ENCODE data around the gene ABHD12B.

- TF ChIP-seq, protein P1, sequence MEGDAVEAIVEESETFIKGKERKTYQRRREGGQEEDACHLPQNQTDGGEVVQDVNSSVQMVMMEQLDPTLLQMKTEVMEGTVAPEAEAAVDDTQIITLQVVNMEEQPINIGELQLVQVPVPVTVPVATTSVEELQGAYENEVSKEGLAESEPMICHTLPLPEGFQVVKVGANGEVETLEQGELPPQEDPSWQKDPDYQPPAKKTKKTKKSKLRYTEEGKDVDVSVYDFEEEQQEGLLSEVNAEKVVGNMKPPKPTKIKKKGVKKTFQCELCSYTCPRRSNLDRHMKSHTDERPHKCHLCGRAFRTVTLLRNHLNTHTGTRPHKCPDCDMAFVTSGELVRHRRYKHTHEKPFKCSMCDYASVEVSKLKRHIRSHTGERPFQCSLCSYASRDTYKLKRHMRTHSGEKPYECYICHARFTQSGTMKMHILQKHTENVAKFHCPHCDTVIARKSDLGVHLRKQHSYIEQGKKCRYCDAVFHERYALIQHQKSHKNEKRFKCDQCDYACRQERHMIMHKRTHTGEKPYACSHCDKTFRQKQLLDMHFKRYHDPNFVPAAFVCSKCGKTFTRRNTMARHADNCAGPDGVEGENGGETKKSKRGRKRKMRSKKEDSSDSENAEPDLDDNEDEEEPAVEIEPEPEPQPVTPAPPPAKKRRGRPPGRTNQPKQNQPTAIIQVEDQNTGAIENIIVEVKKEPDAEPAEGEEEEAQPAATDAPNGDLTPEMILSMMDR (conservative IDR thresholded peaks at IDR 0.05) = no peak
- no peak for TF ChIP-seq EZH2 (IDR thresholded peaks at IDR 0.05; ENCODE audit: low read depth)
Observed at GRCh38 chr14:50924843-50925242, 53.0 kb downstream of the ABHD12B start.

Data from PC-9 (cell line).